NCI-H1417 (cell line): Measurements from ENCODE around the gene CFAP99.
"Not testable (repeated sequence)": the region's sequence is repeated elsewhere in the genome, so short reads cannot be mapped to it uniquely, and the experiment has no call there.

Experiments
- DNase-seq, 3 experiments: peaks; one replicate each; lab custom pipeline; 2025; lab: John Stamatoyannopoulos, UW

The CFAP99 gene

GRCh38 chr4:2446656-2447564, 28.2 kb downstream of the CFAP99 start:
- DNase-seq: no peak

GRCh38 chr4:2448589-2448988, 29.8 kb downstream of the CFAP99 start:
- no peak for DNase-seq

GRCh38 chr4:2449051-2449450, 30.3 kb downstream of the CFAP99 start:
- DNase-seq: no peak

- DNase-seq: no peak
Measured at GRCh38 chr4:2449511-2450392, 31.0 kb downstream of the CFAP99 start.

GRCh38 chr4:2450394-2451035, 31.8 kb downstream of the CFAP99 start:
- no peak for DNase-seq

GRCh38 chr4:2451036-2451520, 32.3 kb downstream of the CFAP99 start:
- DNase-seq: no peak

GRCh38 chr4:2451821-2452785, 33.3 kb downstream of the CFAP99 start:
- DNase-seq: no peak

GRCh38 chr4:2457481-2458295, 38.9 kb downstream of the CFAP99 start:
- DNase-seq: no peak

GRCh38 chr4:2458546-2459491, 40.1 kb downstream of the CFAP99 start:
- DNase-seq: no peak

GRCh38 chr4:2459589-2460349, 41.0 kb downstream of the CFAP99 start:
- DNase-seq: no peak

- peak in 1 of 3 experiments; percentile 13 for DNase-seq
Measured at GRCh38 chr4:2461246-2461960, 42.6 kb downstream of the CFAP99 start.

- peak; percentile 68 to 91 (median 86) for DNase-seq
Measured at GRCh38 chr4:2462218-2462991, 43.6 kb downstream of the CFAP99 start.

GRCh38 chr4:2462992-2463762, 44.4 kb downstream of the CFAP99 start:
- DNase-seq: peak in 1 of 3 experiments; percentile 30

GRCh38 chr4:2465032-2465431, 46.3 kb downstream of the CFAP99 start:
- DNase-seq: no peak

GRCh38 chr4:2465544-2465943, 46.8 kb downstream of the CFAP99 start:
- DNase-seq: not testable (repeated sequence)
